PC-3 (cell line): ENCODE results near the gene PSMC3IP. TPM values are rescaled to one million over a fixed set of nuclear protein-coding genes. Genes with fewer than 3 reads are reported as not detected.
A peak's percentile ranks its signal among the peaks of the same experiment; 100 is the strongest.
"Not testable (repeated sequence)": the region's sequence is repeated elsewhere in the genome, so short reads cannot be mapped to it uniquely, and the experiment has no call there.

Experiments
- ATAC-seq: fragments of 200-7000 bp; cut with Tn5 transposase; 2 replicates; pipeline ENCODE4 v1.9.1; 2020; ENCODE audit warnings: mild to moderate bottlenecking, moderate library complexity
- BruUV-seq: library from RNA; stranded (reverse); fragments of 400-500 nt; replicated peaks from 2 replicates; lab custom pipeline; 2021; lab: Mats Ljungman, UMichigan
- CTCF ChIA-PET: fragments of 300-600 bp; sonication (Branson Sonifier 250); formaldehyde crosslinking; loops from one replicate; lab custom pipeline; 2022; ENCODE audit warnings: antibody characterized with exemption; lab: Charles Lee
- POLR2A ChIA-PET: fragments of 300-600 bp; sonication (Branson Sonifier 250); formaldehyde crosslinking; loops from one replicate; lab custom pipeline; 2022; ENCODE audit warnings: antibody characterized with exemption; ENCODE audit not compliant: unreplicated experiment; lab: Charles Lee
- DNase-seq: peaks from one replicate; pipeline ENCODE4 v3.0.0-alpha.2; 2015
- H2AFZ ChIP-seq: fragments of 300-600 bp; sonication (generic); 2 replicates; pipeline ENCODE4 v1.6.0; 2016; ENCODE audit warnings: antibody characterized with exemption, low read length
- H3F3A ChIP-seq: fragments of 300-600 bp; sonication (generic); one replicate; pipeline ENCODE4 v1.6.0; 2017; ENCODE audit warnings: antibody characterized with exemption, low read length, control low read depth, mild to moderate bottlenecking; ENCODE audit not compliant: unreplicated experiment
- H3K27ac ChIP-seq: fragments of 300-600 bp; sonication (generic); 2 replicates; pipeline ENCODE4 v1.5.1; 2016; ENCODE audit warnings: mild to moderate bottlenecking, low read length
- H3K27me3 ChIP-seq: fragments of 300-600 bp; sonication (generic); 2 replicates; pipeline ENCODE4 v1.6.1; 2016; ENCODE audit warnings: low read length, mixed read lengths
- H3K36me3 ChIP-seq: fragments of 300-600 bp; sonication (generic); 2 replicates; pipeline ENCODE4 v1.6.1; 2016; ENCODE audit warnings: low read depth, mixed run types, low read length, mixed read lengths
- H3K4me1 ChIP-seq: fragments of 300-600 bp; sonication (generic); 2 replicates; pipeline ENCODE4 v1.5.1; 2016; ENCODE audit warnings: low read length; ENCODE audit not compliant: insufficient read depth
- H3K4me2 ChIP-seq: fragments of 300-600 bp; sonication (generic); 2 replicates; pipeline ENCODE4 v1.6.0; 2016; ENCODE audit warnings: low read length
- H3K4me3 ChIP-seq: fragments of 300-600 bp; sonication (generic); 2 replicates; pipeline ENCODE4 v1.5.1; 2016; ENCODE audit warnings: mild to moderate bottlenecking, low read length, mixed read lengths
- H3K79me2 ChIP-seq: fragments of 300-600 bp; sonication (generic); 2 replicates; pipeline ENCODE4 v1.6.1; 2017; ENCODE audit warnings: low read length, mixed read lengths
- H3K9ac ChIP-seq: fragments of 300-600 bp; sonication (generic); 2 replicates; pipeline ENCODE4 v1.6.0; 2016; ENCODE audit warnings: mild to moderate bottlenecking, low read length
- H3K9me2 ChIP-seq: fragments of 300-600 bp; sonication (generic); replicated peaks from 2 replicates; pipeline ENCODE4 v1.6.1; 2016; ENCODE audit warnings: mixed run types, low read length, mixed read lengths
- H3K9me3 ChIP-seq: fragments of 300-600 bp; sonication (generic); 2 replicates; pipeline ENCODE4 v1.6.1; 2016; ENCODE audit warnings: low read length, mixed read lengths
- H4K20me1 ChIP-seq: fragments of 300-600 bp; sonication (generic); 2 replicates; pipeline ENCODE4 v1.6.1; 2016; ENCODE audit warnings: low read length, mixed read lengths
- CTCF ChIP-seq: fragments of 300-600 bp; sonication (generic); conservative IDR thresholded peaks from 2 replicates; pipeline ENCODE4 v1.5.1; 2017; ENCODE audit warnings: antibody characterized with exemption, low read depth, mild to moderate bottlenecking, low read length
- EZH2 ChIP-seq: fragments of 300-600 bp; sonication (generic); IDR thresholded peaks from one replicate; pipeline ENCODE4 v1.6.1; 2017; ENCODE audit warnings: antibody characterized with exemption, mild to moderate bottlenecking, low read length; ENCODE audit not compliant: unreplicated experiment
- EZH2phosphoT487 ChIP-seq: fragments of 300-600 bp; sonication (generic); IDR thresholded peaks from 2 replicates; pipeline ENCODE4 v1.6.1; 2018; ENCODE audit warnings: mild to moderate bottlenecking, antibody characterized with exemption, low read length, borderline replicate concordance
- intact Hi-C: fragments of 100-400 bp; cut with micrococcal nuclease; formaldehyde crosslinking; loops from 2 replicates; pipeline ENCODE4 v1.9.0; 2023
- total RNA-seq: library from RNA; depleted of rRNA; stranded (reverse); fragments of >200 nt; gene quantifications from 2 replicates; pipeline ENCODE4 v1.2.3, GENCODE V29; 2014

PSMC3IP gene
- total RNA-seq, 1 experiment from 2014 or later = 20.3 TPM

DNA sequence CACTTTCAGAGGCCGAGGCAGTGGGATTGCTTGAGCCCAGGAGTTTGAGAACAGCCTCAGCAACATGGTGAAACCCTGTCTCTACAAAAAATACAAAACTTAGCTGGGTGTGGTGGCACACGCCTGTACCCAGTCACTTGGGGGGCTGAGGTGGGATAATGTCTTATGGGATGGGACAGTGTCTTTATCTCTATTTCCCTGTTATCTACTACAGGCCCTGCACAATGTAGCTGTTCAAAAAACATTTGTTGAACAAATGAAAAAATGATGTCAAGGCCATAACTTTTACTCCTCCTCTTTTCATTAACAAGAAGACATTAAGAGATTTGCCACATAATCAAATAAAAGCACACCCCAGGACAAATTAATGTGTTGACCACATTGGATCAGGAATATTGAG lies 45.7 kb upstream of the PSMC3IP start:
- no peak overlapping the region for H3K27ac ChIP-seq
- CTCF ChIA-PET = interaction anchor here (1.0 kb wide), 1 partner anchor 60 kb away, joined by 4 read pairs; no protein-coding TSS in a partner anchor
- intact Hi-C loops = no loop called here

DNA sequence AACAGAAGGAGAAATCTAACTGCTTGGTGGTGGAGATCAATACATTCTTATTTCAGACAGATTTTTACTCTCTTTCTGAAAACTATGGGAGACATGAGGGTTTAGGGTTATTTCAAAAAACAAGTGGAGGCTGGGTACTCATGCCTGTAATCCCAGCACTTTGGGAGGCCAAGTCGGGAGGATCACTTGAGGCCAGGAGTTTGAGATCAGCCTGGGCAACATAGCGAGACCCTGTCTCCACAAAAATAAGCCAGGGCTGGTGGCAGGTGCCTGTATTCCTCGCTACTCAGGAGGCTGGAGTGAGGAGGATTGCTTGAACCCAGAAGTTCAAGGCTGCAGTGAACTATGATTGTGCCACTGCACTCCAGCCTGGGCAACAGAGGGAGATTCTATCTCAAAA lies 44.5 kb upstream of the PSMC3IP start:
- H3K4me3 ChIP-seq, H3K9me2 ChIP-seq, CTCF ChIA-PET, H3K79me2 ChIP-seq, H3K4me2 ChIP-seq, H3K9ac ChIP-seq, H3K27me3 ChIP-seq, H3K36me3 ChIP-seq, H3F3A ChIP-seq, ATAC-seq, H3K27ac ChIP-seq, BruUV-seq, H2AFZ ChIP-seq, intact Hi-C loops, H4K20me1 ChIP-seq, H3K9me3 ChIP-seq, POLR2A ChIA-PET, DNase-seq: not testable (repeated sequence)
- H3K4me1 ChIP-seq = peaks cover 21% of the 10 kb centered on the region

More for the DNA sequence above, 45.7 kb upstream of the PSMC3IP start:
- Histone ChIP-seq H3K79me2 (no peaks in the 10 kb centered on the region), H3K36me3 (no peaks in the 10 kb centered on the region), H2AFZ (no peak overlapping the region), H3K9me3 (no peaks in the 10 kb centered on the region), H3K4me2 (no peak overlapping the region), H3F3A (no peaks in the 10 kb centered on the region), H3K9me2 (no peaks in the 10 kb centered on the region), H3K4me1 (peaks cover 18% of the 10 kb centered on the region), H3K9ac (no peak overlapping the region), H3K27me3 (no peaks in the 10 kb centered on the region), H4K20me1 (no peaks in the 10 kb centered on the region), H3K4me3 (no peak overlapping the region)
- no peak for TF ChIP-seq CTCF
- no peak for TF ChIP-seq EZH2phosphoT487
- no peak for TF ChIP-seq EZH2
- ATAC-seq = no peak
- DNase-seq = no peak
- POLR2A ChIA-PET = interaction anchor here (1.0 kb wide), 2 partner anchors 14 to 38 kb away, joined by 4 to 5 read pairs; partner anchors contain the start of genes RETREG3 and TUBG1
- BruUV-seq = no TSS peak

DNA sequence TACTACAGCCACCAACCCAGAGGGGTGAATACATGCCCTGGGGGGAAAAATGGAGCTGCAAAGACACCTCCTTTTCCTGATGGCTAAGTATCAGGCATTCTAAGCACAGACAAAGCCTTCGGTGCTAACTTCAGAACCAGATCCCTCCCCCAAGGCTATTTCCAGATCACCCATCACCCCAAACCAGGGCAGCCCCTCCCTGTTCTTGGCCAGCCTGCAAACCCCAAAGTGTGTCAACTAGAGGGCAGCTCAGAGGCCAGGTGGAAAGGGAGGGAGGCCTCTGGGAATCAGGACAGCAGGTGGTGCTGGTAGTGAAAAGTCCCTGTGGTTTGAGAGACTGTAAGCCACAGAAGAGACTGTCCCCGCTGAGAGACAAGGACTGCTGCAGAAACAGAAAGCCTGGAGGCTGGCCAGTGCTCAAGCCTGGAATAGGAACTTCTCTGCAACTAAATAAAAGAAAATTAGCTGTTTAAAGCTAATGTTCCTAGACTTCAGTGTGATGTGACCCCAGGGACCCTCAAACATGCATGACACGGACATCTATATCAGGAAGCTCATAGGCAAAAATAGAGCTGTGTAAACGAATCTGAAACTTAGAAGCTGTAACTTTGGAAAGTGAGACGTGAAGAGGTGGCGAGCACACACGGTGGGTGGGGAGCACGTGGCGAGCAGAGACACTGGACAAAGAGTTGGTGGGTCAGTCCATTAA lies 41.1 kb upstream of the PSMC3IP start:
- BruUV-seq = no TSS peak
- intact Hi-C loops = no loop called here

More for the DNA sequence above, 41.1 kb upstream of the PSMC3IP start:
- H3K9me2 ChIP-seq = no peaks in the 10 kb centered on the region
- DNase-seq = peak; percentile 49
- no peak overlapping the region for H3K4me2 ChIP-seq
- peaks cover 4% of the 10 kb centered on the region; the same call in 1 of the 2 replicates for H3K36me3 ChIP-seq
- no peaks in the 10 kb centered on the region for H4K20me1 ChIP-seq
- ChIA-PET POLR2A (no interaction called here), CTCF (interaction anchor here (0.5 to 1.0 kb wide), 5 partner anchors 9 to 120 kb away, joined by 3 to 9 read pairs (median 3); partner anchors contain the start of genes RETREG3 and TUBG1)
- H2AFZ ChIP-seq = no peak overlapping the region
- no peak overlapping the region for H3K27ac ChIP-seq
- no peaks in the 10 kb centered on the region for H3F3A ChIP-seq
- no peak overlapping the region for H3K4me3 ChIP-seq
- H3K4me1 ChIP-seq = peaks cover 13% of the 10 kb centered on the region
- peak; percentile 94 for ATAC-seq
- no peaks in the 10 kb centered on the region for H3K79me2 ChIP-seq
- TF ChIP-seq CTCF (peak; percentile 56), EZH2phosphoT487 (no peak)
- H3K9ac ChIP-seq = no peak overlapping the region
- H3K27me3 ChIP-seq = no peaks in the 10 kb centered on the region
- no peaks in the 10 kb centered on the region for H3K9me3 ChIP-seq
